Ovary (tissue), 10 donors: ENCODE results near the gene C2orf76. TPM values are rescaled to one million over a fixed set of nuclear protein-coding genes. Genes with fewer than 3 reads are reported as not detected.

Experiments used
- DNase-seq, 5 donors: peaks; one replicate each; pipeline ENCODE4 v3.0.0-alpha.2; 2019 to 2020
- H3K27ac ChIP-seq, 2 donors: fragments of 200-600 bp; one replicate each; pipeline versions ENCODE4 v1.5.1 to v1.8.0; 2019 to 2022
- H3K27me3 ChIP-seq: fragments of 200-600 bp; one replicate; pipeline ENCODE4 v1.8.0; 2022
- H3K36me3 ChIP-seq: fragments of 200-600 bp; sonication (generic); one replicate; pipeline ENCODE4 v1.5.1; 2019
- H3K4me1 ChIP-seq: one replicate; pipeline ENCODE4 v1.8.1; 2013; ENCODE audit warnings: mild to moderate bottlenecking, moderate library complexity; ENCODE audit not compliant: insufficient read depth
- H3K4me3 ChIP-seq: fragments of 200-600 bp; sonication (generic); one replicate; pipeline ENCODE4 v1.5.1; 2017
- H3K9me3 ChIP-seq, 2 donors: fragments of 200-600 bp in 1 of 2; sonication (generic) in 1 of 2; one replicate each; pipeline versions ENCODE4 v1.5.1 to v1.8.1; 2013 to 2019; ENCODE audit warnings: mild to moderate bottlenecking in 1 of 2, moderate library complexity in 1 of 2
- EP300 ChIP-seq: sonication (generic); formaldehyde crosslinking; IDR thresholded peaks from one replicate; pipeline ENCODE4 v1.6.1; 2017; ENCODE audit warnings: antibody characterized with exemption
- POLR2A ChIP-seq: fragments of 450-650 bp; IDR thresholded peaks from one replicate; pipeline ENCODE4 v1.6.1; 2017; ENCODE audit warnings: antibody characterized with exemption, mild to moderate bottlenecking, moderate library complexity
- WGBS, 3 donors: extraction: QIAGEN DNeasy Blood & Tissue Kit in 1 of 3; methylation state at CpG; one replicate each; pipeline versions ENCODE4 v1.1.5 to v1.1.7; 2013 to 2017; 5-methylcytosine and 5-hydroxymethylcytosine counted together
- intact Hi-C, 4 donors: fragments of 100-400 bp; cut with DNase I; formaldehyde crosslinking; loops; one replicate each; pipeline versions ENCODE4 v1.11.0 to v1.15.1; 2022 to 2023
- long read RNA-seq, 3 donors: library from polyadenylated mRNA in 2 of 3; unstranded in 2 of 3; transcript quantifications; one replicate each; pipeline ENCODE4 v2.0.0 and lab custom pipeline, GENCODE V29; 2021 to 2026
- polyA plus RNA-seq, 2 donors: library from polyadenylated mRNA; stranded (reverse); fragments of 200-250 nt in 1 of 2; fragments of 350-450 nt in 1 of 2; fragmentation: Illumina TruSeq in 1 of 2; extraction: RNeasy Lipid Tissue Mini Kit (QIAGEN cat#74804) in 1 of 2; gene quantifications; one replicate each; pipeline ENCODE4 v1.2.3, GENCODE V29; 2013 to 2014
- total RNA-seq, 7 donors: library from RNA; depleted of rRNA in 2 of 7; stranded (reverse); fragments of >200 nt in 2 of 7; fragmentation: NEBNext Ultra II Directional in 3 of 7; extraction: Animal tissue kit (Norgen Biotek cat#: 25700) in 3 of 7; gene quantifications; one replicate each; pipeline versions ENCODE4 v1.1.0 to v1.2.4, GENCODE V29; 2016 to 2023
- TF ChIP-seq, protein P1 (sequence below), 3 donors: fragments of 450-650 bp in 2 of 3; fragments of 200-600 bp in 1 of 3; IDR thresholded peaks; one replicate each; pipeline versions ENCODE4 v1.5.1 to v1.8.0; 2016 to 2022; ENCODE audit warnings: antibody characterized with exemption in 3 of 3, mild to moderate bottlenecking in 1 of 3
- donor health status: DM: no; HTN: no; CAD: no; lungs with moderate emphysema.
- donor health status: DM: no; HTN: no; CAD: no.
- donor health status: Bipolar disorder and iron deficiency.
- donor health status: DM: yes; HTN: yes; CAD: no.
- donor health status: DM: no; HTN: no; CAD: no.
- donor health status: DM: yes; HTN: yes; CAD: no.

C2orf76 gene
- total RNA-seq (10 to 100 TPM; 12.0 to 16.7 (median 13.2) TPM), polyA plus RNA-seq (10 to 100 TPM; 18.9 to 24.1 TPM)
- long read RNA-seq, donor 1, partial matches to known transcripts, result 5 of 9 reads
- long read RNA-seq, donor 1, other reads (novel, unspliced or antisense), result 3 of 9 reads
- long read RNA-seq, donor 2, transcript C2orf76-201 (6 exons, 676 nt), result major isoform, 13 of 218 reads
- long read RNA-seq, donor 2, partial matches to known transcripts, result 199 of 218 reads
- long read RNA-seq, donor 2, other reads (novel, unspliced or antisense), result 5 of 218 reads
- long read RNA-seq, donor 3, partial matches to known transcripts, result 0 of 6 reads
- long read RNA-seq, donor 3, other reads (novel, unspliced or antisense), result 3 of 6 reads

GRCh38 chr2:119366649-119367471, at the start of gene C2orf76, which contains the start of gene DBI:
TSS of gene C2orf76 (minus strand) at chr2:119366834. CDS start at chr2:119339959, 26,875 bp downstream.
TSS of gene DBI (plus strand) at chr2:119366977. CDS start at chr2:119367052, 75 bp downstream.
- TF ChIP-seq POLR2A (peak; percentile 60), EP300 (peak; percentile 61)
- TF ChIP-seq, protein P1, sequence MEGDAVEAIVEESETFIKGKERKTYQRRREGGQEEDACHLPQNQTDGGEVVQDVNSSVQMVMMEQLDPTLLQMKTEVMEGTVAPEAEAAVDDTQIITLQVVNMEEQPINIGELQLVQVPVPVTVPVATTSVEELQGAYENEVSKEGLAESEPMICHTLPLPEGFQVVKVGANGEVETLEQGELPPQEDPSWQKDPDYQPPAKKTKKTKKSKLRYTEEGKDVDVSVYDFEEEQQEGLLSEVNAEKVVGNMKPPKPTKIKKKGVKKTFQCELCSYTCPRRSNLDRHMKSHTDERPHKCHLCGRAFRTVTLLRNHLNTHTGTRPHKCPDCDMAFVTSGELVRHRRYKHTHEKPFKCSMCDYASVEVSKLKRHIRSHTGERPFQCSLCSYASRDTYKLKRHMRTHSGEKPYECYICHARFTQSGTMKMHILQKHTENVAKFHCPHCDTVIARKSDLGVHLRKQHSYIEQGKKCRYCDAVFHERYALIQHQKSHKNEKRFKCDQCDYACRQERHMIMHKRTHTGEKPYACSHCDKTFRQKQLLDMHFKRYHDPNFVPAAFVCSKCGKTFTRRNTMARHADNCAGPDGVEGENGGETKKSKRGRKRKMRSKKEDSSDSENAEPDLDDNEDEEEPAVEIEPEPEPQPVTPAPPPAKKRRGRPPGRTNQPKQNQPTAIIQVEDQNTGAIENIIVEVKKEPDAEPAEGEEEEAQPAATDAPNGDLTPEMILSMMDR (IDR thresholded peaks at IDR 0.05), result no peak
- Histone ChIP-seq H3K4me1 (peaks cover 10% of the 10 kb centered on the region), H3K27me3 (no peaks in the 10 kb centered on the region), H3K27ac (peak within 1 kb of the TSS; percentile 36 to 73), H3K9me3 (no peaks in the 10 kb centered on the region), H3K4me3 (peak within 1 kb of the TSS; percentile 76), H3K36me3 (no peaks in the 10 kb centered on the region)
- intact Hi-C loops, result loop anchor here in 1 of 4 donors (10.0 kb wide), 1 partner anchor 648 kb away; the partner anchor contains the start of gene EPB41L5
- peak; percentile 90 to 95 (median 94) for DNase-seq
- WGBS, 3 donors, result 0% methylated on average over 58 to 65 of the region's 65 CpGs

DNA sequence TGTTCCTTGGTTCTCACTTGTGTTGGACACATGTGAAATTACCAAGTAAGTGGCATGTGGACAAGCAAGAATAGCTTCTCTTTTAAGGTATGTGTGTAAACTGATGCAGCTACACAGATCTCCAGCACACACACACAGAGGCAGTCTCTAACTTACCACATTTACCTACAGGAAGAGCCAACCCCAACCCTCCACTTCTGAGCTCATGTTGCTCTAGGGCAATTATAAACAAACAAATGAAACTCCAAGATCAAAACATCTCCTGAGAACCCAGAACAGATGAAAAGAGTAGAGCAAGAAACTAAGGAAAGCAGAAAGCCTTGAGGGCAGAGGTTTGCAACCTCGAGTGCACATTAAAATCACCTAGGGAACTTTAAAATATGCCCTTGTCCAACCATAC, 49.0 kb upstream of the C2orf76 start:
- TF ChIP-seq, protein P1 (IDR thresholded peaks at IDR 0.05), result no peak
- TF ChIP-seq POLR2A, result no peak
- no peak for TF ChIP-seq EP300
- no peak overlapping the region for H3K4me3 ChIP-seq
- no peaks in the 10 kb centered on the region for H3K4me1 ChIP-seq
- H3K36me3 ChIP-seq, result no peaks in the 10 kb centered on the region
- intact Hi-C loops, result no loop called here
- no peak overlapping the region for H3K27ac ChIP-seq
- WGBS, 3 donors, result 85 to 91% (median 90%) methylated on average over 1 of the region's 1 CpG
- no peaks in the 10 kb centered on the region for H3K9me3 ChIP-seq
- H3K27me3 ChIP-seq, result no peaks in the 10 kb centered on the region
- no peak for DNase-seq

GRCh38 chr2:119414894-119415293, 48.3 kb upstream of the C2orf76 start:
- Histone ChIP-seq H3K4me3 (no peak overlapping the region), H3K36me3 (no peaks in the 10 kb centered on the region), H3K27ac (no peak overlapping the region), H3K9me3 (no peaks in the 10 kb centered on the region), H3K4me1 (no peaks in the 10 kb centered on the region), H3K27me3 (no peaks in the 10 kb centered on the region)
- intact Hi-C loops, result no loop called here
- DNase-seq, result no peak
- 85 to 92% (median 91%) methylated on average over 3 of the region's 3 CpGs for WGBS, 3 donors
- TF ChIP-seq, protein P1 (IDR thresholded peaks at IDR 0.05), result no peak
- TF ChIP-seq POLR2A (no peak), EP300 (no peak)

DNA sequence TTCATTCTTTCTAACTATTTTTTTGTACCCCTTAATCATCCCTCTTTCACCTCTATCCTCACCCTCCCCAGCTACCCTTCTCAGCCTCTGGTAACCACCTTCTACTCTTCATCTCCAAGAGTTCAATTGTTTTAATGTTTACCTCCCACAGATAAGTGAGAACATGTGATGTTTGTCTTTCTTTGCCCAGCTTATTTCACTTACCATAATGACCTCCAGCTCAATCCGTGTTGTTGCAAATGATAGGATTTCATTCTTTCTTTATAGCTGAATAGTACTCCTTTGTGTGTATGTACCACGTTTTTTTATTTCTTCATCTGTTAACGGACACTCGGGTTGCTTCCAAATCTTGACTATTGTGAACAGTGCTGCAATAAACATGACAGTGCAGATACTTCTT, 42.9 kb upstream of the C2orf76 start:
- intact Hi-C loops, result loop anchor here in 2 of 4 donors (5.0 to 10.0 kb wide), 3 partner anchors 68 to 255 kb away; no protein-coding TSS in a partner anchor
- Histone ChIP-seq H3K9me3 (no peaks in the 10 kb centered on the region), H3K27ac (no peak overlapping the region), H3K27me3 (no peaks in the 10 kb centered on the region), H3K4me1 (peaks cover 3% of the 10 kb centered on the region), H3K4me3 (no peak overlapping the region), H3K36me3 (no peaks in the 10 kb centered on the region)
- 79 to 81% (median 80%) methylated on average over 4 of the region's 4 CpGs for WGBS, 3 donors
- no peak for DNase-seq
- TF ChIP-seq POLR2A (no peak), EP300 (no peak)
- TF ChIP-seq, protein P1 (IDR thresholded peaks at IDR 0.05), result no peak
